CD14-positive monocyte (primary cell): ENCODE data around the gene C17orf67. TPM values are rescaled to one million over a fixed set of nuclear protein-coding genes. Genes with fewer than 3 reads are reported as not detected.

Experiments used
- DNase-seq, 3 donors: peaks; one replicate each; pipeline ENCODE4 v3.0.0-alpha.2; 2011 to 2022
- H2AFZ ChIP-seq: 2 replicates; pipeline ENCODE4 v1.6.0; 2012; ENCODE audit warnings: mild to moderate bottlenecking, low read depth, low read length, inconsistent platforms; ENCODE audit not compliant: insufficient read depth, poor library complexity, severe bottlenecking
- H3K27ac ChIP-seq, 2 donors: 1 replicate in 1 of 2; 2 replicates in 1 of 2; pipeline ENCODE4 v1.5.1; 2012 to 2013; ENCODE audit warnings: low read length in 2 of 2, control low read depth in 1 of 2, inconsistent platforms in 1 of 2, low read depth in 1 of 2, mild to moderate bottlenecking in 1 of 2
- H3K27me3 ChIP-seq, 2 donors: one replicate each; pipeline versions ENCODE4 v1.6.0 to v1.6.1; 2011 to 2013; ENCODE audit warnings: low read length in 2 of 2; ENCODE audit not compliant: control insufficient read depth in 2 of 2, insufficient read depth in 2 of 2
- H3K36me3 ChIP-seq, 2 donors: replicated peaks in 1 of 2; 1 replicate in 1 of 2; 2 replicates in 1 of 2; pipeline versions ENCODE4 v1.5.1 to v1.6.1; 2012 to 2013; ENCODE audit warnings: low read length in 2 of 2, control low read depth in 1 of 2, inconsistent platforms in 1 of 2, mild to moderate bottlenecking in 1 of 2; ENCODE audit not compliant: insufficient read depth in 2 of 2, control insufficient read depth in 1 of 2
- H3K4me1 ChIP-seq, 2 donors: 1 replicate in 1 of 2; 2 replicates in 1 of 2; pipeline versions ENCODE4 v1.5.1 to v1.6.1; 2012 to 2013; ENCODE audit warnings: low read length in 2 of 2, control low read depth in 1 of 2, inconsistent platforms in 1 of 2, mild to moderate bottlenecking in 1 of 2, moderate library complexity in 1 of 2; ENCODE audit not compliant: insufficient read depth in 2 of 2, control insufficient read depth in 1 of 2
- H3K4me2 ChIP-seq: replicated peaks from 2 replicates; pipeline ENCODE3; 2012; ENCODE audit warnings: low read length, moderate library complexity, mild to moderate bottlenecking; ENCODE audit not compliant: poor library complexity, severe bottlenecking; ENCODE audit errors: extremely low read depth
- H3K4me3 ChIP-seq, 3 experiments: fragments of 200-600 bp in 1 of 3; sonication (generic) in 1 of 3; replicated peaks in 1 of 3; 1 replicate in 2 of 3; 2 replicates in 1 of 3; pipeline ENCODE4 v1.5.1; 2011 to 2013; ENCODE audit warnings: low read length in 3 of 3, mild to moderate bottlenecking in 3 of 3, control low read depth in 2 of 3, low read depth in 2 of 3, inconsistent platforms in 1 of 3, moderate library complexity in 1 of 3
- H3K79me2 ChIP-seq: 2 replicates; pipeline ENCODE4 v1.6.0; 2012; ENCODE audit warnings: mild to moderate bottlenecking, control low read depth, inconsistent platforms, low read length, moderate library complexity; ENCODE audit not compliant: insufficient read depth
- H3K9ac ChIP-seq: 2 replicates; pipeline ENCODE4 v1.6.0; 2017; ENCODE audit warnings: low read length, mild to moderate bottlenecking; ENCODE audit not compliant: insufficient read depth, poor library complexity, severe bottlenecking
- H3K9me3 ChIP-seq, 2 donors: replicated peaks in 1 of 2; 1 replicate in 1 of 2; 2 replicates in 1 of 2; pipeline versions ENCODE4 v1.5.1 to v1.6.1; 2012 to 2013; ENCODE audit warnings: low read length in 2 of 2, control low read depth in 1 of 2; ENCODE audit not compliant: control insufficient read depth in 1 of 2, insufficient read depth in 1 of 2
- H4K20me1 ChIP-seq: 2 replicates; pipeline ENCODE4 v1.6.0; 2012; ENCODE audit warnings: mild to moderate bottlenecking, low read length, control low read depth, moderate library complexity; ENCODE audit not compliant: insufficient read depth
- H3K27ac Mint-ChIP-seq, 7 donors: one replicate each; pipeline ENCODE4 v1.8.0; 2020; ENCODE audit warnings: mild to moderate bottlenecking in 7 of 7, mixed read lengths in 7 of 7, moderate library complexity in 6 of 7, inconsistent platforms in 2 of 7
- H3K27me3 Mint-ChIP-seq, 3 donors: one replicate each; pipeline ENCODE4 v1.8.0; 2021 to 2022; ENCODE audit warnings: low read depth in 3 of 3, mild to moderate bottlenecking in 3 of 3, mixed read lengths in 3 of 3, moderate library complexity in 3 of 3, inconsistent platforms in 1 of 3
- H3K36me3 Mint-ChIP-seq, 2 donors: one replicate each; pipeline ENCODE4 v1.8.0; 2020; ENCODE audit warnings: mixed read lengths in 2 of 2, inconsistent platforms in 1 of 2, mild to moderate bottlenecking in 1 of 2
- H3K4me1 Mint-ChIP-seq: one replicate; pipeline ENCODE4 v1.8.0; 2020; ENCODE audit warnings: mild to moderate bottlenecking, mixed read lengths
- H3K4me3 Mint-ChIP-seq, 2 donors: one replicate each; pipeline ENCODE4 v1.8.0; 2020; ENCODE audit warnings: mild to moderate bottlenecking in 2 of 2, mixed read lengths in 2 of 2, moderate library complexity in 1 of 2
- H3K9me3 Mint-ChIP-seq, 7 donors: one replicate each; pipeline ENCODE4 v1.8.0; 2020 to 2022; ENCODE audit warnings: mixed read lengths in 7 of 7, mild to moderate bottlenecking in 6 of 7, moderate library complexity in 6 of 7, inconsistent platforms in 2 of 7
- WGBS: methylation state at CpG from one replicate; pipeline ENCODE4 v1.1.5; 2013; ENCODE audit warnings: missing lambda C conversion rate; ENCODE audit not compliant: insufficient coverage; 5-methylcytosine and 5-hydroxymethylcytosine counted together
- intact Hi-C, 2 donors: fragments of 100-400 bp; cut with micrococcal nuclease; formaldehyde crosslinking; loops; one replicate each; pipeline versions ENCODE4 v1.15.0 to v1.15.1; 2023
- polyA plus RNA-seq, 3 donors: library from polyadenylated mRNA; depleted of rRNA in 1 of 3; unstranded in 2 of 3; stranded (reverse) in 1 of 3; fragments of 300-500 nt in 2 of 3; fragments of >200 nt in 1 of 3; fragmentation: Illumina TruSeq in 2 of 3; gene quantifications; 1 replicate in 2 of 3; 2 replicates in 1 of 3; pipeline ENCODE4 v1.2.3, GENCODE V29; 2012 to 2021
- TF ChIP-seq, protein P1 (sequence below): fragments of 200-600 bp; IDR thresholded peaks from one replicate; pipeline ENCODE4 v1.8.0; 2022; ENCODE audit warnings: antibody characterized with exemption, mild to moderate bottlenecking

C17orf67 gene
- polyA plus RNA-seq, 3 donors, result 0.56 to 0.57 (median 0.56) TPM

DNA sequence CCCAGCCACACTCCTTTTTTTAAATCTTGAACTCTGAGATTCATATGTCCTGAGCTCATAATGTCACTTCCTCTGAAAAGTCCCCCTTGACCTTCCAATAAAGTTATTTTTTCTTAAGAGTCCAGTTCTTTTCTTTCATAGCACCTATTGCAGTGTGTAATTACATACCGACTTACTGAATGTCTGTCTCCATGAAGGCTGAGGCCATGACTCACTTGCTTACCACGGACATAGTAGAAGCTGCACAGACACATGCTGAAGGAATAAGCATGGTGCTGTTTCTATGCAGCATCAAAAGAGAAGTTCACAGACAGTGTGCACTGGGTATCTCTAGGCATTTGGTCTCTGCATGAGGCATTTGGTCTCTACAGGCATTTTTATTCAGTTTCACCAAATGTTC, 77.2 kb downstream of the C17orf67 start:
- WGBS, result no CpG with 5 or more reads among the region's 2 CpGs
- H3K27ac Mint-ChIP-seq, result no peak overlapping the region

DNA sequence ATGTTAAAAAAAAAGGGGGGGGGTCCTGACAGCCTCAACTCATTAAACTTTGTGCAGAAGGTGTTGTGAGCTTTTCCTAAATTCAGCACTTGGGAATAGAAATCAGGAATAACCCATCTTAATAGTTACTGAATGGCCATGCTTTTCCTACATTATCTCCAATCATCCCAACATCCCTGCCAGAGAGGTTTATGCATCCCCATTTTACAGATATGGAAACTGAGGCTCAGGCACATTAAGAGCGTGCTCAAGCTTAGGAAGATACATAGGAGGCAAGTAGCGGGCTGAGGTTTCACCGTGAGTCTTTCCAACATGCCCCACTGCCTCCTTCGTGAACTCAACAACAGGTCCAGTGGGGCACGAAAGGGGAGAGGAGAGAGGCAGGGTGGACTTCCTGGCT, 78.4 kb downstream of the C17orf67 start:
- no peak for DNase-seq
- Histone ChIP-seq H3K36me3 (no peaks in the 10 kb centered on the region), H4K20me1 (no peaks in the 10 kb centered on the region), H3K4me1 (peaks cover 5 to 14% of the 10 kb centered on the region in 2 donors), H3K4me3 (no peak overlapping the region), H3K79me2 (no peaks in the 10 kb centered on the region), H2AFZ (no peak overlapping the region), H3K9me3 (no peaks in the 10 kb centered on the region), H3K4me2 (no peak overlapping the region), H3K27ac (no peak overlapping the region), H3K27me3 (no peaks in the 10 kb centered on the region), H3K9ac (no peak overlapping the region)
- TF ChIP-seq, protein P1, sequence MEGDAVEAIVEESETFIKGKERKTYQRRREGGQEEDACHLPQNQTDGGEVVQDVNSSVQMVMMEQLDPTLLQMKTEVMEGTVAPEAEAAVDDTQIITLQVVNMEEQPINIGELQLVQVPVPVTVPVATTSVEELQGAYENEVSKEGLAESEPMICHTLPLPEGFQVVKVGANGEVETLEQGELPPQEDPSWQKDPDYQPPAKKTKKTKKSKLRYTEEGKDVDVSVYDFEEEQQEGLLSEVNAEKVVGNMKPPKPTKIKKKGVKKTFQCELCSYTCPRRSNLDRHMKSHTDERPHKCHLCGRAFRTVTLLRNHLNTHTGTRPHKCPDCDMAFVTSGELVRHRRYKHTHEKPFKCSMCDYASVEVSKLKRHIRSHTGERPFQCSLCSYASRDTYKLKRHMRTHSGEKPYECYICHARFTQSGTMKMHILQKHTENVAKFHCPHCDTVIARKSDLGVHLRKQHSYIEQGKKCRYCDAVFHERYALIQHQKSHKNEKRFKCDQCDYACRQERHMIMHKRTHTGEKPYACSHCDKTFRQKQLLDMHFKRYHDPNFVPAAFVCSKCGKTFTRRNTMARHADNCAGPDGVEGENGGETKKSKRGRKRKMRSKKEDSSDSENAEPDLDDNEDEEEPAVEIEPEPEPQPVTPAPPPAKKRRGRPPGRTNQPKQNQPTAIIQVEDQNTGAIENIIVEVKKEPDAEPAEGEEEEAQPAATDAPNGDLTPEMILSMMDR, result no peak
- H3K36me3 Mint-ChIP-seq, result no peaks in the 10 kb centered on the region
- peaks cover 25% of the 10 kb centered on the region for H3K4me1 Mint-ChIP-seq
- no peak overlapping the region for H3K4me3 Mint-ChIP-seq
- H3K9me3 Mint-ChIP-seq, result peaks cover 0 to 11% (median 2%) of the 10 kb centered on the region in 7 donors
- H3K27ac Mint-ChIP-seq, result no peak overlapping the region
- intact Hi-C loops, result no loop called here
- peaks cover 0 to 3% (median 3%) of the 10 kb centered on the region in 3 donors for H3K27me3 Mint-ChIP-seq
- WGBS, result 93% methylated on average over 3 of the region's 5 CpGs

More for the DNA sequence above, 77.2 kb downstream of the C17orf67 start:
- no peaks in the 10 kb centered on the region for H3K9me3 ChIP-seq
- peaks cover 14% of the 10 kb centered on the region for H3K4me1 Mint-ChIP-seq
- H3K9me3 Mint-ChIP-seq, result peaks cover 0 to 13% (median 2%) of the 10 kb centered on the region in 7 donors
- no peaks in the 10 kb centered on the region for H3K79me2 ChIP-seq
- no peak overlapping the region for H2AFZ ChIP-seq
- no peak overlapping the region for H3K9ac ChIP-seq
- H3K27ac ChIP-seq, result no peak overlapping the region
- H3K36me3 ChIP-seq, result no peaks in the 10 kb centered on the region
- H3K27me3 Mint-ChIP-seq, result peaks cover 0 to 2% (median under 1%) of the 10 kb centered on the region in 3 donors
- H3K4me2 ChIP-seq, result no peak overlapping the region
- H3K36me3 Mint-ChIP-seq, result no peaks in the 10 kb centered on the region
- peaks cover 0 to 3% of the 10 kb centered on the region in 2 donors for H3K4me1 ChIP-seq
- H3K27me3 ChIP-seq, result no peaks in the 10 kb centered on the region
- H4K20me1 ChIP-seq, result no peaks in the 10 kb centered on the region
- intact Hi-C loops, result no loop called here
- H3K4me3 Mint-ChIP-seq, result no peak overlapping the region
- DNase-seq, result no peak
- H3K4me3 ChIP-seq, result no peak overlapping the region
- TF ChIP-seq, protein P1, result no peak
